Naive B cell (primary cell): Measurements from ENCODE around the gene GNPTAB. TPM values are rescaled to one million over a fixed set of nuclear protein-coding genes. Genes with fewer than 3 reads are reported as not detected.

Experiments used
- ATAC-seq, 2 donors: fragments of 150-1000 bp; cut with Tn5 transposase; 2 replicates each; pipeline ENCODE4 v1.10.0; 2021; ENCODE audit warnings: low read depth in 2 of 2, mild to moderate bottlenecking in 2 of 2, moderate library complexity in 2 of 2
- DNase-seq: peaks from one replicate; pipeline ENCODE4 v3.0.0; 2022
- H3K27ac Mint-ChIP-seq, 6 donors: one replicate each; pipeline ENCODE4 v1.8.0; 2020 to 2022; ENCODE audit warnings: mild to moderate bottlenecking in 6 of 6, mixed read lengths in 6 of 6, moderate library complexity in 5 of 6, inconsistent platforms in 2 of 6
- H3K27me3 Mint-ChIP-seq, 3 donors: one replicate each; pipeline ENCODE4 v1.8.0; 2021 to 2022; ENCODE audit warnings: mixed read lengths in 3 of 3, mild to moderate bottlenecking in 1 of 3
- H3K36me3 Mint-ChIP-seq, 2 donors: one replicate each; pipeline ENCODE4 v1.8.0; 2020 to 2022; ENCODE audit warnings: mixed read lengths in 2 of 2, inconsistent platforms in 1 of 2, mild to moderate bottlenecking in 1 of 2
- H3K4me1 Mint-ChIP-seq, 3 donors: one replicate each; pipeline ENCODE4 v1.8.0; 2020 to 2022; ENCODE audit warnings: mixed read lengths in 3 of 3, inconsistent platforms in 1 of 3, mild to moderate bottlenecking in 1 of 3, moderate library complexity in 1 of 3
- H3K4me3 Mint-ChIP-seq, 8 donors: one replicate each; pipeline ENCODE4 v1.8.0; 2020 to 2022; ENCODE audit warnings: mild to moderate bottlenecking in 8 of 8, mixed read lengths in 8 of 8, moderate library complexity in 8 of 8, inconsistent platforms in 2 of 8
- H3K9me3 Mint-ChIP-seq, 7 donors: one replicate each; pipeline ENCODE4 v1.8.0; 2020 to 2022; ENCODE audit warnings: mixed read lengths in 7 of 7, mild to moderate bottlenecking in 5 of 7, inconsistent platforms in 2 of 7, moderate library complexity in 1 of 7
- polyA plus RNA-seq, 6 donors: library from polyadenylated mRNA; unstranded; fragments of 300-500 nt; fragmentation: Illumina TruSeq; gene quantifications; one replicate each; pipeline ENCODE4 v1.2.3, GENCODE V29; 2021; ENCODE audit warnings: low read depth in 6 of 6

GNPTAB gene
- polyA plus RNA-seq, 6 donors from 2014 or later = 29.8 to 39.8 (median 33.7) TPM

DNA sequence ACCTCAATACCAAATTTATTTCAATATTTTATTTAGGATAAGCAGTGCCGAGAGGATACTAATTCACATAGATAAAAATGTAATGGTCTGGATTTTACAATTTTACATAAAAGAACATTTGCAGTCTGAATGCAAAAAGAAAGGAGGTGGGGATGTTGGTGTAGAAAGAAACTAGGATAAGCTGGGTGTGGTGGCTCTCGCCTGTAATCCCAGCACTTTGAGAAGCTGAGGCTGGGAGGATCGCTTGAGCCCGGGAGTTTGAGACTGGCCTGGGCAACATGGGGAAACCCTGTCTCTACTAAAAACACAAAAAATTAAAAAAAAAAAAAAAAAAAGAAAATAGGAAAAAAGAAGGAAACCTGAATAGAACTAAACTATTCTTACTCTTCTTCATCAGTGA is 108.4 kb downstream of the GNPTAB start:
- Mint-ChIP-seq H3K36me3 (peaks cover 14 to 26% of the 10 kb centered on the region in 2 donors), H3K27me3 (no peaks in the 10 kb centered on the region)
- DNase-seq = no peak

GRCh38 chr12:101720118-101720517 is 110.6 kb downstream of the GNPTAB start:
- peaks cover under 1 to 14% (median 10%) of the 10 kb centered on the region in 3 donors for H3K4me1 Mint-ChIP-seq
- H3K4me3 Mint-ChIP-seq = no peak overlapping the region
- no peak for ATAC-seq
- H3K36me3 Mint-ChIP-seq = peaks cover 7 to 20% of the 10 kb centered on the region in 2 donors
- DNase-seq = no peak
- no peaks in the 10 kb centered on the region for H3K9me3 Mint-ChIP-seq
- H3K27ac Mint-ChIP-seq = peak overlapping the region in 1 of 6 donors; percentile 42
- H3K27me3 Mint-ChIP-seq = no peaks in the 10 kb centered on the region

More for the DNA sequence above, 108.4 kb downstream of the GNPTAB start:
- Mint-ChIP-seq H3K27ac (peak overlapping the region in 1 of 6 donors; percentile 51), H3K4me1 (peaks cover 0 to 6% (median 0%) of the 10 kb centered on the region in 3 donors), H3K9me3 (no peaks in the 10 kb centered on the region), H3K4me3 (no peak overlapping the region)
- ATAC-seq = no peak

DNA sequence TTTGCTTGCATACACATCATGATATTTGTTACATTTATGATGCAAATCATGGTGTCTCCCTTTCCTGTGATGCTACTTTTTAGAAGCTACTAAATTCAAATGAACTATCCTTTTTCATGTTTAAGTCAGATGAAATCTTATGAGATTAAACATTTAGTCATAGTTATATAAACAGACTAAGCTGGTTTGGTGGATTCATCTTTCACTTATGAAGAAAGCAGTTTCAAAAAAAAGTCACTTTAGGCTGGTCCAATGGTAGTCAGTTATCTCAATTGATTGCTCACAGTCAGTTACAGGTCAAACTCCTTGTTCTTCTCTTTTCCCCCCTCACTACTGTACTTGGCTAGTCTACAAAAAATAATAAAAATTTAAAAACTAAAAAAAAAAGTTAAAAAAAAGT is 111.2 kb downstream of the GNPTAB start:
- ATAC-seq = no peak
- H3K4me1 Mint-ChIP-seq = peaks cover 6 to 19% (median 13%) of the 10 kb centered on the region in 3 donors
- H3K4me3 Mint-ChIP-seq = no peak overlapping the region
- DNase-seq = no peak
- H3K27ac Mint-ChIP-seq = no peak overlapping the region
- H3K36me3 Mint-ChIP-seq = peaks cover 7 to 20% of the 10 kb centered on the region in 2 donors
- no peaks in the 10 kb centered on the region for H3K9me3 Mint-ChIP-seq
- H3K27me3 Mint-ChIP-seq = no peaks in the 10 kb centered on the region

GRCh38 chr12:101714877-101715444 is 115.8 kb downstream of the GNPTAB start:
- ATAC-seq = peak; percentile 40 to 45
- peaks cover 37 to 40% (median 40%) of the 10 kb centered on the region in 3 donors for H3K4me1 Mint-ChIP-seq
- DNase-seq = no peak
- no peaks in the 10 kb centered on the region for H3K27me3 Mint-ChIP-seq
- H3K9me3 Mint-ChIP-seq = no peaks in the 10 kb centered on the region
- no peak overlapping the region for H3K4me3 Mint-ChIP-seq
- peaks cover 0 to 10% of the 10 kb centered on the region in 2 donors for H3K36me3 Mint-ChIP-seq
- peak overlapping the region in 2 of 6 donors; percentile 2 to 33 for H3K27ac Mint-ChIP-seq

- H3K27ac Mint-ChIP-seq = no peak overlapping the region
- no peaks in the 10 kb centered on the region for H3K27me3 Mint-ChIP-seq
- no peak for DNase-seq
- H3K4me3 Mint-ChIP-seq = no peak overlapping the region
- peaks cover 43 to 50% (median 47%) of the 10 kb centered on the region in 3 donors for H3K4me1 Mint-ChIP-seq
- peaks cover 0 to 9% of the 10 kb centered on the region in 2 donors for H3K36me3 Mint-ChIP-seq
- no peaks in the 10 kb centered on the region for H3K9me3 Mint-ChIP-seq
- ATAC-seq = no peak
These were observed 116.8 kb downstream of the GNPTAB start for GRCh38 chr12:101713930-101714329.

GRCh38 chr12:101713059-101713682 is 117.6 kb downstream of the GNPTAB start:
- peaks cover 43 to 52% (median 47%) of the 10 kb centered on the region in 3 donors for H3K4me1 Mint-ChIP-seq
- H3K27ac Mint-ChIP-seq = peak overlapping the region in 1 of 6 donors; percentile 70
- DNase-seq (no peak), ATAC-seq (no peak)
- H3K36me3 Mint-ChIP-seq = peaks cover 0 to 8% of the 10 kb centered on the region in 2 donors
- no peaks in the 10 kb centered on the region for H3K27me3 Mint-ChIP-seq
- H3K4me3 Mint-ChIP-seq = no peak overlapping the region
- no peaks in the 10 kb centered on the region for H3K9me3 Mint-ChIP-seq

- peak overlapping the region in 3 of 6 donors; percentile 68 to 79 (median 76) for H3K27ac Mint-ChIP-seq
- ATAC-seq (no peak), DNase-seq (no peak)
- no peaks in the 10 kb centered on the region for H3K9me3 Mint-ChIP-seq
- H3K36me3 Mint-ChIP-seq = peaks cover 0 to 5% of the 10 kb centered on the region in 2 donors
- H3K4me3 Mint-ChIP-seq = peak overlapping the region in 3 of 8 donors; percentile 12 to 51 (median 21)
- H3K4me1 Mint-ChIP-seq = peaks cover 46 to 72% (median 48%) of the 10 kb centered on the region in 3 donors
- no peaks in the 10 kb centered on the region for H3K27me3 Mint-ChIP-seq
These were observed 120.5 kb downstream of the GNPTAB start for GRCh38 chr12:101710288-101710687.

GRCh38 chr12:101707131-101707782 is 123.5 kb downstream of the GNPTAB start:
- no peaks in the 10 kb centered on the region for H3K9me3 Mint-ChIP-seq
- no peak for ATAC-seq
- peaks cover 44 to 62% (median 50%) of the 10 kb centered on the region in 3 donors for H3K4me1 Mint-ChIP-seq
- no peaks in the 10 kb centered on the region for H3K27me3 Mint-ChIP-seq
- peaks cover 0 to 5% of the 10 kb centered on the region in 2 donors for H3K36me3 Mint-ChIP-seq
- peak overlapping the region in 1 of 8 donors; percentile 7 for H3K4me3 Mint-ChIP-seq
- H3K27ac Mint-ChIP-seq = peak overlapping the region in 4 of 6 donors; percentile 12 to 86 (median 18)
- DNase-seq = no peak

- H3K4me1 Mint-ChIP-seq = peaks cover 49 to 68% (median 55%) of the 10 kb centered on the region in 3 donors
- DNase-seq (no peak), ATAC-seq (no peak)
- no peak overlapping the region for H3K4me3 Mint-ChIP-seq
- H3K27me3 Mint-ChIP-seq = no peaks in the 10 kb centered on the region
- H3K9me3 Mint-ChIP-seq = no peaks in the 10 kb centered on the region
- peaks cover 0 to 5% of the 10 kb centered on the region in 2 donors for H3K36me3 Mint-ChIP-seq
- peak overlapping the region in 1 of 6 donors; percentile 56 for H3K27ac Mint-ChIP-seq
These were observed 124.4 kb downstream of the GNPTAB start for GRCh38 chr12:101706403-101706802.

GRCh38 chr12:101703487-101703886 is 127.3 kb downstream of the GNPTAB start:
- Mint-ChIP-seq H3K4me1 (peaks cover 56 to 72% (median 67%) of the 10 kb centered on the region in 3 donors), H3K36me3 (peaks cover 3 to 5% of the 10 kb centered on the region in 2 donors), H3K27ac (peak overlapping the region in 2 of 6 donors; percentile 39 to 48), H3K4me3 (peak overlapping the region in 2 of 8 donors; percentile 14 to 31), H3K27me3 (no peaks in the 10 kb centered on the region), H3K9me3 (no peaks in the 10 kb centered on the region)
- DNase-seq (no peak), ATAC-seq (no peak)

DNA sequence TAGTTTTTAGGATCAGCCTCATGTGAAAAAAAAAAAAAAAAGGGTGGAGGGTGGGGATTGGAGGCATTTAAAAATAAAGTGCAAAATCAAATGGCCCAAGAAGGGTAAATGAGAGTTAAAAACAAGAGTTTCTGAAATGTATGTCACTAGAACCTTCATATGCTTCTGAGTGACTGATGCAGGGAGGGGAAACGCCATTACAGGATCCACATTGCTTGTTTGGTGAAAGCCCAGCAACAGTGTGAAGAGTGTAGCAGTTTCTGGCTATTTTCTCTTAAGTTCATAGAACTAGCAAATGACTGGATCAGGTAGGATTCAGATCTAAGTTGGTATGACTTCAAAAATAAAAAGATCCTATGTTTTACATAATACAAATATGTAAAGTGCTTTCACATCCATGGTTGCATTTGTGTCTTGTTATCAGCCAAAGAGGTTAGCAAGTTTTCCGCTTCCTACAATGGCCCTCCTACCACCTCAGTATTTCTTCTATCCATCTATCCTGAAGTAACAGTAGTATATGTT is 130.4 kb downstream of the GNPTAB start:
- Mint-ChIP-seq H3K27ac (peak overlapping the region in 5 of 6 donors; percentile 14 to 97 (median 81)), H3K4me3 (peak overlapping the region in 6 of 8 donors; percentile 72 to 98 (median 96)), H3K4me1 (peaks cover 57 to 73% (median 71%) of the 10 kb centered on the region in 3 donors), H3K27me3 (no peaks in the 10 kb centered on the region), H3K36me3 (peaks cover 0 to 8% of the 10 kb centered on the region in 2 donors), H3K9me3 (no peaks in the 10 kb centered on the region)
- no peak for DNase-seq
- ATAC-seq = no peak

GRCh38 chr12:101698800-101699347 is 131.9 kb downstream of the GNPTAB start:
- DNase-seq = peak; percentile 9
- H3K9me3 Mint-ChIP-seq = no peaks in the 10 kb centered on the region
- ATAC-seq = no peak
- H3K36me3 Mint-ChIP-seq = peaks cover 0 to 8% of the 10 kb centered on the region in 2 donors
- H3K27ac Mint-ChIP-seq = peak overlapping the region; percentile 89 to 97 (median 96)
- H3K4me3 Mint-ChIP-seq = peak overlapping the region; percentile 90 to 99 (median 96)
- peaks cover 57 to 77% (median 71%) of the 10 kb centered on the region in 3 donors for H3K4me1 Mint-ChIP-seq
- H3K27me3 Mint-ChIP-seq = no peaks in the 10 kb centered on the region
